HG02981 (cell line): ENCODE data around the gene TSPAN6.

Source experiments
- ATAC-seq: cut with Tn5 transposase; IDR thresholded peaks from one replicate; pipeline ENCODE4 v1.9.1; 2021; ENCODE audit warnings: mild to moderate bottlenecking, moderate library complexity; ENCODE audit not compliant: unreplicated experiment

TSPAN6 gene

DNA sequence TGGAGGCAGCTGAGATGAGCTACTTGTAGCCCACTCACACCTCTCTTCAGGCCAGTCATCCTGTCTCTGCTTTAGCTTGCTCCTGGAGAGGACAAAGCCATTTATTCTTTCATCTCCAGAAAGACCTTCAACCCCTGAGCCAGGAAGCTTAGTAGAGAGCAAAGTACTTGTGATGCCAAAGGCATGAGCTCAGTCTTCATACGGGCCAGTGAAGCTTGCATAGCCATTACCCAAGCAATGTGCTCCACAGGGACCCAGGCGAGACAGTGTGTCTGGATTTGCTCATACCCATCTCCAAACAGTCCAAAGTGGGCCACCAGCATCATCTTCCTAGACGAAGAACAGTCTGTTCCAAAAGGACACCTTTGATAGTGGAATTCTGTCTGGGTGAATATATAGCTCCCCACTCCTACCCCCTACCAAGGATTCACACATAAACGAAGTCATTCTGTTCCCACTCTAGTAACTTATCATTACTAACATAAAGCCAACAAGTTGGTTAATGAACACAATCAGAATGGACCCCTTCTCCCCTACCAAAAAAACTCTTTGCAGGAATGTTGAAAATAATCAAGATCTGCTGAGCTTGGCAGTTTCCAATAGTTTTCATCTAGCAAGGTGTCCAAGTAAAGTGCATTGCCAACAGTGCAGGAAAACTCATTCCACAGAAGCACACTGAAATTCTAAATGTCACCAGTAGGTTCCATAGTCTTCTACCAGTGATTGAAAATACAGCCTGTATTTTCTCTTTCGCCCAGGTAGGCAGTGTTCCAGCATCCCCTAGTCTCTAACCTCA, 45.2 kb downstream of the TSPAN6 start:
- no peak for ATAC-seq

DNA sequence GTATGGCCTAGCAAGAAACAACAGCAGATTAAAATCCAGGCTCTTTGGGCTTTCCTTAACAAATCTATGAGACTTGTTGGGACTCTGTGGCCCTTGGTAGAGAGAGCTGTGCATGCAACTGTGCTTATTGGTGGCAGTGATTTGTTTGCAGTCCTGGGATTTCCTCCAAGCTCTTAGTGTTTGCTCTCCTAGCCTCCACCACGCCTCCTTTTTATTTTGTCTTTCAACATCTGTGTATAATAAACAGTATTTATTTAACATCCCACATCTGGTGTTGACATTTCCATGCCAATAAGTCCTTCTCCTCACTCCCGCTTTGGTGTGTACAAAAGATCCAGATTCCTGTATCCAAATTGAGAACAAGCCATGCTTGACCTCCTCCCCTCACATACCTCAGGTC, 48.7 kb downstream of the TSPAN6 start:
- ATAC-seq, result no peak

DNA sequence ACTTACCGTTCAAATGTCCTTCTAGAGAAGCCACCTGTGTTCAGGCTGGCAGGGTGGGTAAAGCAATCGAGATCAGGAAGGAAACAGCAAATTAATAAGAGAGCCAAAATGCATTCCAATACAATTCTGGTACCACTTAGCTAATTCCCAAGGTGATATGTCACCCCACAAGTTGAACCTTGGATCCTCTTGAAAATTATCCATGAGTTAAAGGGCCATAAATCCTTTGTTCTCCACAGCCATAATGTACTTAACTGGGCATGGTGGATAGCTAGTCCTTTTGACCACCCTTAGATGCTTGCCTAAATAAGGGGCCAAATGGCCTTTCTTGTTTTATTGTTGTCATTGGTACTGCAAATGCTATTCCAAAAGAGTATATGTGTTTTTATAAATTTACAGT, 49.9 kb downstream of the TSPAN6 start:
- no peak for ATAC-seq

DNA sequence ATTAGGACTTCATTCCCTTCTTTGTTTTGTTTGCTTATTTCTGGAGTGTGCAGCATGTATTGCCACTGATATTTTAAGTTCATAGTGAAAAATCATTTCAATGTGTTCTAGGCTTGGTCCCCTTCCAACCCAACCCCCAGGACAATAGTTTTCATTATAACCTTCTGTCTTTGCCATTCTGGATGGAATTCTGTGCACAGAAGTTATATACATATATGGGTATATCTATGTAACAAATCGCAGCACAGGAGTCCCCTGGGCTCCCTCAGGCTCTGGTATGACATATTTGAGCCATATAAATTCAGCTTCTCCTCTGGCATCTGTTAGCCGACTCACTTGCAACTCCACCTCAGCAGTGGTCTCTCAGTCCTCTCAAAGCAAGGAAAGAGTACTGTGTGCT, 52.0 kb downstream of the TSPAN6 start, which contains the start of gene TNMD:
TNMD (plus strand) TSS at position 326 of the 400 bp plus-strand sequence. CDS start 83 bp downstream, outside the sequence.
- ATAC-seq, result no peak
